Heart right ventricle (tissue), 16 donors: ENCODE data around the gene CACNA2D4. TPM values are rescaled to one million over a fixed set of nuclear protein-coding genes. Genes with fewer than 3 reads are reported as not detected.

Source experiments
- ATAC-seq, 8 donors: fragments of 200-7000 bp; cut with Tn5 transposase; one replicate each; pipeline ENCODE4 v1.9.1; 2020; ENCODE audit warnings: mild to moderate bottlenecking in 8 of 8, moderate library complexity in 8 of 8, moderate number of reproducible peaks in 1 of 8
- DNase-seq, 2 donors: peaks; one replicate each; pipeline ENCODE4 v3.0.0-alpha.2; 2020
- H3K27ac ChIP-seq, 10 donors: fragments of 200-600 bp; sonication (generic) in 2 of 10; one replicate each; pipeline versions ENCODE4 v1.5.0 to v1.8.0; 2020 to 2022; ENCODE audit warnings: mild to moderate bottlenecking in 3 of 10
- H3K27me3 ChIP-seq, 7 donors: fragments of 200-600 bp; one replicate each; pipeline ENCODE4 v1.8.0; 2021 to 2022; ENCODE audit warnings: mild to moderate bottlenecking in 2 of 7
- H3K36me3 ChIP-seq, 9 donors: fragments of 200-600 bp; sonication (generic) in 1 of 9; one replicate each; pipeline versions ENCODE4 v1.5.0 to v1.8.0; 2020 to 2022; ENCODE audit warnings: mild to moderate bottlenecking in 2 of 9
- H3K4me1 ChIP-seq, 9 donors: fragments of 200-600 bp; sonication (generic) in 1 of 9; one replicate each; pipeline versions ENCODE4 v1.5.0 to v1.8.0; 2020 to 2022; ENCODE audit warnings: mild to moderate bottlenecking in 4 of 9
- H3K4me3 ChIP-seq, 10 donors: fragments of 200-600 bp; sonication (generic) in 2 of 10; one replicate each; pipeline versions ENCODE4 v1.5.0 to v1.8.0; 2020 to 2022; ENCODE audit warnings: mild to moderate bottlenecking in 7 of 10, moderate library complexity in 2 of 10
- H3K9me3 ChIP-seq, 11 donors: fragments of 200-600 bp in 10 of 11; sonication (generic) in 2 of 11; one replicate each; pipeline versions ENCODE4 v1.5.0 to v1.8.0; 2013 to 2022; ENCODE audit warnings: mild to moderate bottlenecking in 2 of 11, control low read depth in 1 of 11, moderate library complexity in 1 of 11
- WGBS, 2 donors: extraction: QIAGEN DNeasy Blood & Tissue Kit; methylation state at CpG; one replicate each; pipeline ENCODE4 v1.1.7; 2013; ENCODE audit warnings: inconsistent platforms in 1 of 2; 5-methylcytosine and 5-hydroxymethylcytosine counted together
- intact Hi-C, 10 donors: fragments of 100-400 bp; cut with DNase I; formaldehyde crosslinking; loops; one replicate each; pipeline versions ENCODE4 v1.11.1 to v1.14.2; 2022
- polyA plus RNA-seq, 2 donors: library from polyadenylated mRNA; stranded (reverse); fragments of 200-250 nt; gene quantifications; one replicate each; pipeline ENCODE4 v1.2.3, GENCODE V29; 2013
- total RNA-seq, 10 donors: library from RNA; stranded (reverse); fragmentation: NEBNext Ultra II Directional in 3 of 10; extraction: Animal tissue kit (Norgen Biotek cat#: 25700) in 3 of 10; gene quantifications; one replicate each; pipeline versions ENCODE4 v1.2.1 to v1.2.4, GENCODE V29; 2021 to 2023
- TF ChIP-seq, protein P1 (sequence below), 9 donors: fragments of 200-600 bp; sonication (generic) in 2 of 9; IDR thresholded peaks; one replicate each; pipeline versions ENCODE4 v1.5.0 to v1.8.0; 2021 to 2022; ENCODE audit warnings: antibody characterized with exemption in 9 of 9, mild to moderate bottlenecking in 5 of 9, moderate library complexity in 1 of 9
- donor health status: Arrhythmogenic right ventricular cardiomyopathy.
- donor health status: ischemic (EF 13 %, LVEDD 7.1; RV severe dilation, severe dysfunction).
- donor health status: healthy with polysubstance abuse.
- donor health status: DM: no; HTN: yes; CAD: no.
- donor health status: DM: no; HTN: no; CAD: no.
- donor health status: ischemic (EF 25% LVEDD 6.9; RV normal size, moderate dysfunction).
- donor health status: ischemic (EF 25% LVEDD 5.7; RV mildly dilated, moderate dysfunction).
- donor health status: healthy.
- donor health status: DM: yes; HTN: yes; CAD: no.
- donor health status: Ischemic cardiomyopathy.
- donor health status: ischemic (EF 35%, LVEDD 5.7; RV mildly dilated, moderate dysfunction).
- donor health status: nonischemic (EF 11% LVEDD 7.7; RV severe dilation, severe dysfunction).
- donor health status: DM: yes; HTN: yes; CAD: no.
- donor health status: PGD.
- donor health status: ischemic (EF 29% LVEDD 5.4; RV normal size, mild dysfunction).
- donor health status: nonischemic (EF 23%, LVEDD 6.1; RV moderate dilation, normal function).

Gene CACNA2D4
- total and polyA plus RNA-seq, 12 donors = 0.19 to 6.2 (median 0.95) TPM

GRCh38 chr12:1787714-1788113 is 130.7 kb downstream of the CACNA2D4 start:
- Histone ChIP-seq H3K27ac (no peak overlapping the region), H3K4me1 (peaks cover 0 to 13% (median 8%) of the 10 kb centered on the region in 9 donors)
- TF ChIP-seq, protein P1, sequence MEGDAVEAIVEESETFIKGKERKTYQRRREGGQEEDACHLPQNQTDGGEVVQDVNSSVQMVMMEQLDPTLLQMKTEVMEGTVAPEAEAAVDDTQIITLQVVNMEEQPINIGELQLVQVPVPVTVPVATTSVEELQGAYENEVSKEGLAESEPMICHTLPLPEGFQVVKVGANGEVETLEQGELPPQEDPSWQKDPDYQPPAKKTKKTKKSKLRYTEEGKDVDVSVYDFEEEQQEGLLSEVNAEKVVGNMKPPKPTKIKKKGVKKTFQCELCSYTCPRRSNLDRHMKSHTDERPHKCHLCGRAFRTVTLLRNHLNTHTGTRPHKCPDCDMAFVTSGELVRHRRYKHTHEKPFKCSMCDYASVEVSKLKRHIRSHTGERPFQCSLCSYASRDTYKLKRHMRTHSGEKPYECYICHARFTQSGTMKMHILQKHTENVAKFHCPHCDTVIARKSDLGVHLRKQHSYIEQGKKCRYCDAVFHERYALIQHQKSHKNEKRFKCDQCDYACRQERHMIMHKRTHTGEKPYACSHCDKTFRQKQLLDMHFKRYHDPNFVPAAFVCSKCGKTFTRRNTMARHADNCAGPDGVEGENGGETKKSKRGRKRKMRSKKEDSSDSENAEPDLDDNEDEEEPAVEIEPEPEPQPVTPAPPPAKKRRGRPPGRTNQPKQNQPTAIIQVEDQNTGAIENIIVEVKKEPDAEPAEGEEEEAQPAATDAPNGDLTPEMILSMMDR (IDR thresholded peaks at IDR 0.05) = no peak

GRCh38 chr12:1782215-1782614 is 136.2 kb downstream of the CACNA2D4 start:
- H3K4me3 ChIP-seq = no peak overlapping the region
- no peaks in the 10 kb centered on the region for H3K9me3 ChIP-seq
- TF ChIP-seq, protein P1 (IDR thresholded peaks at IDR 0.05) = no peak
- 65% methylated on average over 2 of the region's 2 CpGs for WGBS, 2 donors
- H3K27ac ChIP-seq = no peak overlapping the region
- DNase-seq (no peak), ATAC-seq (no peak)
- no peaks in the 10 kb centered on the region for H3K27me3 ChIP-seq
- H3K4me1 ChIP-seq = peaks cover 0 to 38% (median 24%) of the 10 kb centered on the region in 9 donors
- intact Hi-C loops = loop anchor here in 2 of 10 donors (5.0 to 10.0 kb wide), 2 partner anchors 77 to 85 kb away; no protein-coding TSS in a partner anchor
- H3K36me3 ChIP-seq = peaks cover 0 to 72% (median 16%) of the 10 kb centered on the region in 9 donors

More at GRCh38 chr12:1787714-1788113, 130.7 kb downstream of the CACNA2D4 start:
- DNase-seq (no peak), ATAC-seq (no peak)
- no peaks in the 10 kb centered on the region for H3K27me3 ChIP-seq
- WGBS, 2 donors = 75 to 83% methylated on average over 6 of the region's 6 CpGs
- peaks cover 0 to 59% (median 20%) of the 10 kb centered on the region in 9 donors for H3K36me3 ChIP-seq
- H3K9me3 ChIP-seq = no peaks in the 10 kb centered on the region
- H3K4me3 ChIP-seq = no peak overlapping the region
- intact Hi-C loops = loop anchor here in 1 of 10 donors (10.0 kb wide), 1 partner anchor 83 kb away; no protein-coding TSS in a partner anchor

DNA sequence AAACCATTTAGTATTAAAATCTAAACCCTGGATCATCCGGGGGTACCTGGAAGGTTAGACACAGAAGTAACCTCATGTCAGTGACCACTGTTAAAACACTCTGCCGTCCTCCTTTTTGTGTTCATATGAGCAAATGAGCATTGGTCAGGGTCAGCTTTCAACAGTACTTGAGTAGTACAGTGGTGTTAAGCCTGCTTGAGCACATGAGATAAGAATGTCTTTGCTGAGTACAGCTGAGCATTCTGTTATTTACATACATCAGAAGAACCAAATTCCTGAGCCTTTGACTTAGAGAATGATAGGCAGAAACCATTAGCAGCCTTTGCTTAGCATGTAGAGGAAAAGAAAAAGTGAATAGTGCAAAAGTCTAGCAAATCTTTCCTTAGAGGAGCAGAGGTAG is 136.7 kb downstream of the CACNA2D4 start:
- intact Hi-C loops = loop anchor here in 2 of 10 donors (5.0 to 10.0 kb wide), 2 partner anchors 77 to 84 kb away; no protein-coding TSS in a partner anchor
- WGBS, 2 donors = 42 to 58% methylated on average over 2 of the region's 2 CpGs
- Histone ChIP-seq H3K27ac (no peak overlapping the region), H3K4me1 (peaks cover 0 to 41% (median 25%) of the 10 kb centered on the region in 9 donors), H3K9me3 (no peaks in the 10 kb centered on the region), H3K36me3 (peaks cover 0 to 67% (median 14%) of the 10 kb centered on the region in 9 donors), H3K4me3 (no peak overlapping the region), H3K27me3 (no peaks in the 10 kb centered on the region)
- ATAC-seq (peak in 2 of 8 donors; percentile 7 to 41), DNase-seq (no peak)
- TF ChIP-seq, protein P1 (IDR thresholded peaks at IDR 0.05) = no peak

DNA sequence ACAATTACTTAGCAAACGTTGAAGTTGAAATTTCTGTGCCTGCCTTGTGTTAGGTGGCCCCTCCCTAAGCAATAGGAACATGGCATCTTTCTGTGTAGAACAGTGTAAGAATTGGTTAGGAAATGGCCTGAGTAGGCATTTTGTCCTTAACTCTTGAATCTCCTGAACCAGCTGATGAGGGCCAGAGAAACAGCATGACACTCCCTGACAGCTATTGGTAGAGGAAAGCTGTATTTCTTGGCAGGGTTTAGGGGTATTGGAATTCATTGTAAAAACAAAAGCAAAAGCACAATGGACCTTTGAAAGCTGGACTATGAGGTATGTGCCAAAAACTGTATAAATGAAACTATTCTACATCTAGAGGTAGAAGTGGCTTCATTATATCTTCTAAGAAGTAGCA is 138.7 kb downstream of the CACNA2D4 start:
- intact Hi-C loops = loop anchor here in 3 of 10 donors (5.0 to 10.0 kb wide), 3 partner anchors 67 to 82 kb away; no protein-coding TSS in a partner anchor
- no peaks in the 10 kb centered on the region for H3K27me3 ChIP-seq
- 53 to 61% methylated on average over 1 of the region's 1 CpG for WGBS, 2 donors
- peaks cover 0 to 57% (median 35%) of the 10 kb centered on the region in 9 donors for H3K4me1 ChIP-seq
- peaks cover 0 to 48% (median 7%) of the 10 kb centered on the region in 9 donors for H3K36me3 ChIP-seq
- TF ChIP-seq, protein P1 (IDR thresholded peaks at IDR 0.05) = no peak
- DNase-seq (no peak), ATAC-seq (peak; percentile 40 to 81 (median 64))
- H3K27ac ChIP-seq = peak overlapping the region in 3 of 10 donors; percentile 32 to 44 (median 43)
- no peaks in the 10 kb centered on the region for H3K9me3 ChIP-seq
- no peak overlapping the region for H3K4me3 ChIP-seq
